HFF-Myc (cell line): ENCODE results near the gene ZBTB44.
"Not testable (repeated sequence)": the region's sequence is repeated elsewhere in the genome, so short reads cannot be mapped to it uniquely, and the experiment has no call there.

Source experiments
- DNase-seq: peaks from one replicate; pipeline ENCODE4 v3.0.0-alpha.2; 2011; ENCODE audit warnings: low read depth; ENCODE audit errors: extremely low read depth
- H3K4me3 ChIP-seq: replicated peaks from 2 replicates; pipeline ENCODE4 v1.5.1; 2011; ENCODE audit warnings: low read depth, mild to moderate bottlenecking, control low read depth, low read length
- TF ChIP-seq, protein P1 (sequence below): IDR thresholded peaks from 2 replicates; pipeline ENCODE4 v1.5.1; 2012; ENCODE audit warnings: mild to moderate bottlenecking, low read depth, low read length, control low read depth; ENCODE audit errors: missing control alignments

ZBTB44 gene

DNA sequence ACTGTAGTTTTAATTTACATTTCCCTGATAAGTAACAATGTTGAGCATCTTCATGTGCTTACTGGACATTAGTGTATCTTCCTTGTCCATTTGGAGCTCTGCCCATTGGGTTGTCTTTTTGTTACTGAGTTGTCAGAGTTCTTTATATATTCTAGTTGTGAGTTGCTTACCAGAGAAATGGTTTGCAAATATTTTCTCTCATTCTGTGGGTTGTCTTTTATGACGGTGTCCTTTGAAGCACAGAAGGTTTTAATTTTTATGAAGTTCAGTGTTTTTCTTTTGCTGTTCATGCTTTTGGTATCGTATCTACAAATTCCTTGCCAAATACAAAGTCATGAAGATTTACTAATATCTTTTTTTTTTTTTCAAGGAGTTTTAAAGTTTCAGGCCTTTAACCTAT lies 42.4 kb downstream of the ZBTB44 start:
- no peak overlapping the region for H3K4me3 ChIP-seq
- TF ChIP-seq, protein P1, sequence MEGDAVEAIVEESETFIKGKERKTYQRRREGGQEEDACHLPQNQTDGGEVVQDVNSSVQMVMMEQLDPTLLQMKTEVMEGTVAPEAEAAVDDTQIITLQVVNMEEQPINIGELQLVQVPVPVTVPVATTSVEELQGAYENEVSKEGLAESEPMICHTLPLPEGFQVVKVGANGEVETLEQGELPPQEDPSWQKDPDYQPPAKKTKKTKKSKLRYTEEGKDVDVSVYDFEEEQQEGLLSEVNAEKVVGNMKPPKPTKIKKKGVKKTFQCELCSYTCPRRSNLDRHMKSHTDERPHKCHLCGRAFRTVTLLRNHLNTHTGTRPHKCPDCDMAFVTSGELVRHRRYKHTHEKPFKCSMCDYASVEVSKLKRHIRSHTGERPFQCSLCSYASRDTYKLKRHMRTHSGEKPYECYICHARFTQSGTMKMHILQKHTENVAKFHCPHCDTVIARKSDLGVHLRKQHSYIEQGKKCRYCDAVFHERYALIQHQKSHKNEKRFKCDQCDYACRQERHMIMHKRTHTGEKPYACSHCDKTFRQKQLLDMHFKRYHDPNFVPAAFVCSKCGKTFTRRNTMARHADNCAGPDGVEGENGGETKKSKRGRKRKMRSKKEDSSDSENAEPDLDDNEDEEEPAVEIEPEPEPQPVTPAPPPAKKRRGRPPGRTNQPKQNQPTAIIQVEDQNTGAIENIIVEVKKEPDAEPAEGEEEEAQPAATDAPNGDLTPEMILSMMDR, result no peak
- no peak for DNase-seq

DNA sequence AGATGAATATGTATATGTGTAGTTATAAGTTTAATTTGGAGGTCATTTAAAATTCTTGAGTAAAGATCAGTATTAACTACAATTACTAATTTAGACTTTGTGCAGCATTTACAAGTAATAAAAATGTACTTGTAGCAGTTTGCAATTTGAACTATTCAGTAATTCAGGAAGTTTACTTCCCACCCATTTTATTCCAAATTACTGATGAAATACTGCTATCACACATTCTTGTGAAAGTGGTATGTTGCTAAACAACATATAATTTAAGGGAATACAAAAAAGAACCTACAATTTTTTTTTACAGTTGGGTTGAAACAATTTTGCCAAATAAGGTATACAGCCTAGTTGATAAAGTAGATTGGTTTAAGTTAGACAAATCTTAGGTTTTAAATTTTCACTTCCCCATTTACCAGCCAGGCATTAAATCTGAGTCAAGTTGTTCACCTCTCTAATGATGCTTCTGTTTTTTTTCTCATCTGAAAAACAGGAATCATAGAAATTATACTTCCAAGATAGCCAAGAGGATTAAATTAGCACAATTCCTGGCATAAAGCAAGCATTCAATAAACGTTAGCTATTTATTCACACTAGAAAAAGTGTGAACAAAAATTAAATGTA lies 45.3 kb downstream of the ZBTB44 start:
- DNase-seq, result no peak
- no peak overlapping the region for H3K4me3 ChIP-seq
- TF ChIP-seq, protein P1, result no peak

DNA sequence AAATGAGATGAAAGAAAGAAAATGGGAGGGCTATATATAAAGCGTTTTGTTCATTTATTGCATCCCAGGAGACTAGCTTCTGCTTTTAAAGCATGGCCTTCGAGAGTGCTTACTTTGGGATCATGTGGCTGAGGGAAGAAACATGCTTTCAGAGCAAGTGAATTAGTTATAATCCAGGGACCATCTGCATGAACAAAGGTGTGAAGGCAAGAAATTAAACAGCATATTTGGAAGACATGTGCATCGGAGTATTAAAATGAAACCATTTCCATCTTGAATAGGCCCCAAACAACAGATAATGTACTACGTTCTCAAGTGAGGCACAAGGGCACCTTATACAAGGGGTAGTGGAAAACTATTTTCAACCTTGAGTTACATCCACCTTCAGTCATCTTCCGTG lies 51.4 kb downstream of the ZBTB44 start:
- TF ChIP-seq, protein P1, result no peak
- no peak overlapping the region for H3K4me3 ChIP-seq
- no peak for DNase-seq

DNA sequence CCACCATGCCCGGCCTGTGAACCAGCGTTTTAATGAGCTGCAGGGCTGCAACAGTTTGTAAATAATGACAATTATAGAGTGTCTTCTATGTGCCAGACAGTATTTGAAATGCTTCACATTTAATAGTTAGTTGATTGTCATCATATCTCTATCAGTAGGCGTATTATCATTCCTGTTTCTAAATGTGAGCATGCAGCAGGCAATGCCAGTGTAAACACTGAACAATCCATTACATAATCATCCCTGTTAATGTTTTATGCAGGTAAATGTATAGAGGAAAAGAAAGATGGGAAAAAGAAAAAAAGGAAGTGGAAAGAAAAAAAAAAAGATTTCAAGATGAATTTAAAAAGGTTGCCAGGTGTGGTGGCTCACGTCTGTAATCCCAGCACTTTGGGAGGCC lies 52.3 kb downstream of the ZBTB44 start:
- TF ChIP-seq, protein P1, result no peak
- no peak overlapping the region for H3K4me3 ChIP-seq
- DNase-seq, result no peak

DNA sequence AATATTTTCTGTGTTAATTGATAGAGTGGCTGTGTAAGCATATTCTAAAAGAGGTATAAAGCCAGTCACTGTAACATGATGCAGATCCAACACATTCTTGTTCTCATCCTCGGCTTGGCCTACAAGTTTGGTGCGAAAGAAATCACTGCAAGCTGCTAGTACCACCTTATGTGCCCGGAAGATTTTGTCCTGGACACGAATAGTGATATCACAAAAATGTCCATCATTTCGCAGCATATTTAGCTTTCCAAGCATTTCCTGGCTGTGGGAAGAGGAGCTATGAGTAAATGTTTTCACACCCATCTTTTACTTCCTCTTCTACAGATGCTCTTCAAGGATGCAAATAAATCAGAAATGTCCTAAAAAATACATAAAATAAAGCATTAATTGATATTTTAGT lies 53.1 kb downstream of the ZBTB44 start:
- no peak for DNase-seq
- TF ChIP-seq, protein P1, result no peak
- H3K4me3 ChIP-seq, result no peak overlapping the region

DNA sequence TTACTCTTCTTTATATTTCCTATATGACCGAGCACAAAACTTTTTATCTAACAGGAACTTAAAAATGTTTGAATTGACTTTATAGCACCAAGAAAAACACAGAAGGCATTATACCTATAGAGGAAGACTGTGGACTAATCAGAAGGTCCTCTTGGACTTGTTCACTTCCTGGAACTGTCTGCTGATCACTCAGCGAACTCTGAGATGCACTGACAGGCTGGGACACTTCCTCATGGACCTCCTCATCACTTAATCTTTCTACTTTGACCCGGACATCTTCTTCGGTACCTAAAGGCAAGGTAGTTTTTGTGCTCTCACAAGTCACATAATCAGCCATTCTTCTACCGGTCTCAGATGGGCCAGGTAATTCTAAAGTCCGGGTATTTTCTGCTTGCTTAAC lies 54.0 kb downstream of the ZBTB44 start:
- no peak overlapping the region for H3K4me3 ChIP-seq
- no peak for DNase-seq
- TF ChIP-seq, protein P1, result no peak

DNA sequence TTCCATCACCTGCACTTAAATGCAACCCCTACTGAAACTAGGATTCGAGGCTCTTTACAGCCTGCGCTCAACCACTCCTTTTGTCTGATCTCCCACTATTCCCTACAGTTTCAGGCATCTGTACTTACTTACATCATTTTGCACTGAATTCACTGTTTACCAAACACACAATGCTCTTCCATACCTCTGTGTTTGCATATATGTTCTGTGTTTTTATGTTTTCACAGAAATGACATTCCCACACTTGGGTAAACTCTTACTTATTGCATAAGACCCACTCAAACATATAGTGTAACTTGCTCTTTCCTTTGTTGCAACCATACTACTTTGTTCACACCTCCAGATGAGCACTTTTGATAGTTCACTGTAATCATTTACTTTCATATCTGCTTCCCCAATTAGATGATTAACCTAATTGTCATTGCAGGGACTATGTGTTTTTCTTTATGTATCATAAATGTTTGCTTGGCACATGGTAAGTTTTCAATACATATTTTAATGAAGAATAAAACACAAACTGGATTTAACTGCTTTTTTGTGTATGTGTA lies 54.6 kb downstream of the ZBTB44 start:
- H3K4me3 ChIP-seq, result no peak overlapping the region
- TF ChIP-seq, protein P1, result no peak
- no peak for DNase-seq

DNA sequence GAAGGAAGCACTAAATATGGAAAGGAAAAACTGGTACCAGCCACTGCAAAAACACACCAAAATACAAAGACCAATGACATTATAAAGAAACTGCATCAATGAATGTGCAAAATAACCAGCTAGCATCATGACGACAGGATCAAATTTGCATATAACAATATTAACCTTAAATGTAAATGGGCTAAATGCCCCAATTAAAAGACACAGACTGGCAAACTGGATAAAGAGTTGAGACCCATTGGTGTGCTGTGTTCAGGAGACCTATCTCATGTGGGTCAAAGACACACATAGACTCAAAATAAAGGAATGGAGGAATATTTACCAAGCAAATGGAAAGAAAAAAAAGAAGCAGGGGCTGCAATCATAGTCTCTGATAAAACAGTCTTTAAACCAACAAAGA lies 63.0 kb downstream of the ZBTB44 start:
- not testable (repeated sequence) for DNase-seq, H3K4me3 ChIP-seq

DNA sequence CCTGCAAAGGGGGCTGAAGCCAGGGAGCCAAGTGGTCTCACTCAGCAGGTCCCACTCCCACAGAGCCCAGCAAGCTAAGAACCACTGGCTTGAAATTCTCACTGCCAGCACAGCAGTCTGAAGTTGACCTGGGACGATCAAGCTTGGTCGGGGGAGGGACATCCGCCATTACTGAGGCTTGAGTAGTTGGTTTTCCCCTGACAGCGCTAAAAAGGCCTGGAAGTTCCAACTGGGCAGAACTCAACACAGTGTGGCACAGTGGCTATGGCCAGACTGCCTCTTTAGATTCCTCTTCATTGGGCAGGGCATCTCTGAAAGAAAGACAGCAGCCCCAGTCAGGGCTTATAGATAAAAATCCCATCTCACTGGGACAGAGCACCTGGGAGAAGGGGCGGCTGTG lies 64.8 kb downstream of the ZBTB44 start:
- DNase-seq, result not testable (repeated sequence)

More for the DNA sequence above, 64.8 kb downstream of the ZBTB44 start:
- H3K4me3 ChIP-seq, result not testable (repeated sequence)
